OCI-LY3 (cell line): ENCODE results near the gene NPPC.

Experiments used
- H2AFZ ChIP-seq: fragments of 200-600, 300-600 bp; shearing (Covaris generic); 2 replicates; pipeline ENCODE4 v1.6.0; 2014; ENCODE audit warnings: antibody characterized with exemption, low read depth, low read length
- H3K27ac ChIP-seq: fragments of 200-600, 300-600 bp; sonication (generic); 2 replicates; pipeline ENCODE4 v1.5.1; 2014; ENCODE audit warnings: mild to moderate bottlenecking, low read length, moderate library complexity, mixed read lengths
- H3K27me3 ChIP-seq: fragments of 200-600, 300-600 bp; sonication (generic); 2 replicates; pipeline ENCODE4 v1.6.1; 2014; ENCODE audit warnings: low read depth, low read length, mixed read lengths
- H3K36me3 ChIP-seq: fragments of 200-600, 300-600 bp; sonication (generic); replicated peaks from 2 replicates; pipeline ENCODE3; 2014; ENCODE audit warnings: low read depth, low read length, mixed read lengths
- H3K4me1 ChIP-seq: fragments of 300-600, 200-600 bp; sonication (generic); 2 replicates; pipeline ENCODE4 v1.6.1; 2014; ENCODE audit warnings: low read length, mixed read lengths
- H3K4me2 ChIP-seq: fragments of 200-600, 300-600 bp; sonication (generic); 2 replicates; pipeline ENCODE4 v1.6.1; 2014; ENCODE audit warnings: low read length, mixed read lengths
- H3K4me3 ChIP-seq: fragments of 300-600, 200-600 bp; sonication (generic); 2 replicates; pipeline ENCODE4 v1.5.1; 2014; ENCODE audit warnings: antibody characterized with exemption, mild to moderate bottlenecking, low read length, moderate library complexity
- H3K79me2 ChIP-seq: fragments of 300-600, 200-600 bp; shearing (Covaris generic); 2 replicates; pipeline ENCODE4 v1.6.1; 2014; ENCODE audit warnings: mild to moderate bottlenecking, low read length, mixed read lengths
- H3K9ac ChIP-seq: fragments of 300-600, 200-600 bp; shearing (Covaris generic); 2 replicates; pipeline ENCODE4 v1.6.0; 2014; ENCODE audit warnings: mild to moderate bottlenecking, low read length, moderate library complexity
- H3K9me3 ChIP-seq: fragments of 200-600, 300-600 bp; shearing (Covaris generic); 2 replicates; pipeline ENCODE4 v1.6.1; 2014; ENCODE audit warnings: low read length, mixed read lengths; ENCODE audit not compliant: insufficient read depth
- H4K20me1 ChIP-seq: fragments of 200-600, 300-600 bp; sonication (generic); 2 replicates; pipeline ENCODE4 v1.6.1; 2016; ENCODE audit warnings: low read length, mixed read lengths; ENCODE audit not compliant: insufficient read depth
- CTCF ChIP-seq: fragments of 200-600, 300-600 bp; sonication (generic); IDR thresholded peaks from 2 replicates; pipeline ENCODE4 v1.5.1; 2014; ENCODE audit warnings: antibody characterized with exemption, low read length, low read depth
- EZH2phosphoT487 ChIP-seq: fragments of 200-600 bp; shearing (Covaris generic); IDR thresholded peaks from 2 replicates; pipeline ENCODE4 v1.6.1; 2018; ENCODE audit warnings: antibody characterized with exemption, mixed run types, low read depth

The NPPC gene

GRCh38 chr2:231877533-231878456 lies 48.4 kb downstream of the NPPC start:
- Histone ChIP-seq H3K36me3 (no peaks in the 10 kb centered on the region), H2AFZ (no peak overlapping the region), H3K79me2 (no peaks in the 10 kb centered on the region), H4K20me1 (no peaks in the 10 kb centered on the region), H3K4me3 (no peak overlapping the region), H3K9me3 (no peaks in the 10 kb centered on the region), H3K27ac (no peak overlapping the region), H3K9ac (no peak overlapping the region), H3K4me2 (no peak overlapping the region), H3K4me1 (no peaks in the 10 kb centered on the region), H3K27me3 (no peaks in the 10 kb centered on the region)
- TF ChIP-seq EZH2phosphoT487 (no peak), CTCF (no peak)

GRCh38 chr2:231874944-231875343 lies 51.3 kb downstream of the NPPC start:
- no peak overlapping the region for H3K9ac ChIP-seq
- no peak overlapping the region for H3K4me3 ChIP-seq
- no peak overlapping the region for H3K4me2 ChIP-seq
- TF ChIP-seq CTCF, result no peak
- TF ChIP-seq EZH2phosphoT487, result no peak
- H4K20me1 ChIP-seq, result no peaks in the 10 kb centered on the region
- H3K9me3 ChIP-seq, result no peaks in the 10 kb centered on the region
- no peaks in the 10 kb centered on the region for H3K4me1 ChIP-seq
- no peaks in the 10 kb centered on the region for H3K36me3 ChIP-seq
- H2AFZ ChIP-seq, result no peak overlapping the region
- H3K27ac ChIP-seq, result no peak overlapping the region
- no peaks in the 10 kb centered on the region for H3K79me2 ChIP-seq
- H3K27me3 ChIP-seq, result no peaks in the 10 kb centered on the region
